Panc1 (cell line): ENCODE data around the gene KCNMA1.

Experiments used
- TF ChIP-seq, protein P1 (sequence below): fragments of 450-650 bp; IDR thresholded peaks from 2 replicates; pipeline ENCODE4 v1.5.1; 2017; ENCODE audit warnings: mild to moderate bottlenecking
- TF ChIP-seq, protein P2 (sequence below), 2 experiments: IDR thresholded peaks; 2 replicates each; pipeline ENCODE4 v1.6.1; 2011 to 2012; ENCODE audit warnings: low read depth in 2 of 2, control low read depth in 1 of 2, low read length in 1 of 2, mild to moderate bottlenecking in 1 of 2, moderate library complexity in 1 of 2; ENCODE audit not compliant: insufficient read depth in 1 of 2

DNA sequence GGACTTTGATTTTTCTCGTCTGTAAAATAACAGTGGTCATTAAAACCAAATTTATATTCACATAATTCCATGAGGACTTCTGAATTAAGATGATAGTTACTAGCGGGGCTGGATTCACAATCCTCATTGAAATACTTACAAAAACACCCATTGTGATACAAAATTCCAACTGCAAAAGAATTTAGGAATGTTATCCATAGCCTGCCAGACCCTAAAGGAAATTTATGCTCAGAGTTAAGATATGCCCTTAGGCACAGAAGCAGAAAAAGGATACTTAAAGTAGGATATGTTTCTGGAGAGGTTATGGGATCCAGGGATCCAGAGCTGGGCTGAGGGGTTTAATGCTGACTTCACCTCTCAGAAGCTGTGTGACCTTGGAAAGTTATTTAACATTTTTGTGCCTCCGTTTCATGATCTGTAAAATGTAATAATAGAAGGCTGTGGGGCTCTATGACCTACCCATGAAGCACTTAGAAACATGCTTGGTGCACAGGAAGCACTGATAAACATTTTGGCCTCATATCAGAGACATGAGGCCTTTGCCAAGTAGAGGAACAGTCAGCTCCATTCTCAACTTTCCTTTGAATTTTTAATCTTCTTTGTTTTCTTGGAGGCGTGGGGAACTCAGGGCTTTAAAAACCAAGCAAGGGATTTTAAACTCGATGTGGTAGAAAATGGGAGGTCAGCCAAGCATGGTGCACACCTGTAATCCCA lies 744.7 kb downstream of the KCNMA1 start:
- TF ChIP-seq, protein P1, sequence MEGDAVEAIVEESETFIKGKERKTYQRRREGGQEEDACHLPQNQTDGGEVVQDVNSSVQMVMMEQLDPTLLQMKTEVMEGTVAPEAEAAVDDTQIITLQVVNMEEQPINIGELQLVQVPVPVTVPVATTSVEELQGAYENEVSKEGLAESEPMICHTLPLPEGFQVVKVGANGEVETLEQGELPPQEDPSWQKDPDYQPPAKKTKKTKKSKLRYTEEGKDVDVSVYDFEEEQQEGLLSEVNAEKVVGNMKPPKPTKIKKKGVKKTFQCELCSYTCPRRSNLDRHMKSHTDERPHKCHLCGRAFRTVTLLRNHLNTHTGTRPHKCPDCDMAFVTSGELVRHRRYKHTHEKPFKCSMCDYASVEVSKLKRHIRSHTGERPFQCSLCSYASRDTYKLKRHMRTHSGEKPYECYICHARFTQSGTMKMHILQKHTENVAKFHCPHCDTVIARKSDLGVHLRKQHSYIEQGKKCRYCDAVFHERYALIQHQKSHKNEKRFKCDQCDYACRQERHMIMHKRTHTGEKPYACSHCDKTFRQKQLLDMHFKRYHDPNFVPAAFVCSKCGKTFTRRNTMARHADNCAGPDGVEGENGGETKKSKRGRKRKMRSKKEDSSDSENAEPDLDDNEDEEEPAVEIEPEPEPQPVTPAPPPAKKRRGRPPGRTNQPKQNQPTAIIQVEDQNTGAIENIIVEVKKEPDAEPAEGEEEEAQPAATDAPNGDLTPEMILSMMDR: no peak
- TF ChIP-seq, protein P2, sequence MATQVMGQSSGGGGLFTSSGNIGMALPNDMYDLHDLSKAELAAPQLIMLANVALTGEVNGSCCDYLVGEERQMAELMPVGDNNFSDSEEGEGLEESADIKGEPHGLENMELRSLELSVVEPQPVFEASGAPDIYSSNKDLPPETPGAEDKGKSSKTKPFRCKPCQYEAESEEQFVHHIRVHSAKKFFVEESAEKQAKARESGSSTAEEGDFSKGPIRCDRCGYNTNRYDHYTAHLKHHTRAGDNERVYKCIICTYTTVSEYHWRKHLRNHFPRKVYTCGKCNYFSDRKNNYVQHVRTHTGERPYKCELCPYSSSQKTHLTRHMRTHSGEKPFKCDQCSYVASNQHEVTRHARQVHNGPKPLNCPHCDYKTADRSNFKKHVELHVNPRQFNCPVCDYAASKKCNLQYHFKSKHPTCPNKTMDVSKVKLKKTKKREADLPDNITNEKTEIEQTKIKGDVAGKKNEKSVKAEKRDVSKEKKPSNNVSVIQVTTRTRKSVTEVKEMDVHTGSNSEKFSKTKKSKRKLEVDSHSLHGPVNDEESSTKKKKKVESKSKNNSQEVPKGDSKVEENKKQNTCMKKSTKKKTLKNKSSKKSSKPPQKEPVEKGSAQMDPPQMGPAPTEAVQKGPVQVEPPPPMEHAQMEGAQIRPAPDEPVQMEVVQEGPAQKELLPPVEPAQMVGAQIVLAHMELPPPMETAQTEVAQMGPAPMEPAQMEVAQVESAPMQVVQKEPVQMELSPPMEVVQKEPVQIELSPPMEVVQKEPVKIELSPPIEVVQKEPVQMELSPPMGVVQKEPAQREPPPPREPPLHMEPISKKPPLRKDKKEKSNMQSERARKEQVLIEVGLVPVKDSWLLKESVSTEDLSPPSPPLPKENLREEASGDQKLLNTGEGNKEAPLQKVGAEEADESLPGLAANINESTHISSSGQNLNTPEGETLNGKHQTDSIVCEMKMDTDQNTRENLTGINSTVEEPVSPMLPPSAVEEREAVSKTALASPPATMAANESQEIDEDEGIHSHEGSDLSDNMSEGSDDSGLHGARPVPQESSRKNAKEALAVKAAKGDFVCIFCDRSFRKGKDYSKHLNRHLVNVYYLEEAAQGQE (IDR thresholded peaks at IDR 0.05; ENCODE audit: insufficient read depth in 1 of 2, low read depth in 2 of 2, low read length in 1 of 2): no peak
